Fibroblast of peridontal ligament (primary cell): ENCODE measurements around the gene ZNF407.

Source experiments
- DNase-seq: peaks from one replicate; pipeline ENCODE4 v3.0.0-alpha.2; 2010; ENCODE audit errors: extremely low read depth

The ZNF407 gene

GRCh38 chr18:74626049-74626874 lies 28.6 kb downstream of the ZNF407 start:
- DNase-seq, result no peak

DNA sequence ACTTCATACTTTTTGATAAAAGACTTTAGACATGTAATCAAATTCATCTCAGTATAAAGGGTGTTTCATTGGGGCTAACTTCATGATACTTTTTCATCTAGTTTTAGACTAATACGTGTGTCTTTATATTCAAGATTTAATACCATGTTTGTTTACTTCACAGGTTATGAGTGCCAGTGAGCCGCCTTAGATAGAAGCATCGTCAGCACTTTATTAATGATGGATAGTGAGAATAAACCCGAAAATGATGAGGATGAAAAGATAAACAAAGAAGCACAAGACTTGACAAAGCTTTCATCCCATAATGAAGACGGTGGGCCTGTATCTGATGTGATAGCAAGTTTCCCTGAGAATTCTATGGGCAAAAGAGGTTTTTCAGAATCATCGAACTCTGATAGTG lies 33.1 kb downstream of the ZNF407 start:
- DNase-seq, result no peak

- no peak for DNase-seq
These were observed 33.5 kb downstream of the ZNF407 start for GRCh38 chr18:74631212-74631611.

DNA sequence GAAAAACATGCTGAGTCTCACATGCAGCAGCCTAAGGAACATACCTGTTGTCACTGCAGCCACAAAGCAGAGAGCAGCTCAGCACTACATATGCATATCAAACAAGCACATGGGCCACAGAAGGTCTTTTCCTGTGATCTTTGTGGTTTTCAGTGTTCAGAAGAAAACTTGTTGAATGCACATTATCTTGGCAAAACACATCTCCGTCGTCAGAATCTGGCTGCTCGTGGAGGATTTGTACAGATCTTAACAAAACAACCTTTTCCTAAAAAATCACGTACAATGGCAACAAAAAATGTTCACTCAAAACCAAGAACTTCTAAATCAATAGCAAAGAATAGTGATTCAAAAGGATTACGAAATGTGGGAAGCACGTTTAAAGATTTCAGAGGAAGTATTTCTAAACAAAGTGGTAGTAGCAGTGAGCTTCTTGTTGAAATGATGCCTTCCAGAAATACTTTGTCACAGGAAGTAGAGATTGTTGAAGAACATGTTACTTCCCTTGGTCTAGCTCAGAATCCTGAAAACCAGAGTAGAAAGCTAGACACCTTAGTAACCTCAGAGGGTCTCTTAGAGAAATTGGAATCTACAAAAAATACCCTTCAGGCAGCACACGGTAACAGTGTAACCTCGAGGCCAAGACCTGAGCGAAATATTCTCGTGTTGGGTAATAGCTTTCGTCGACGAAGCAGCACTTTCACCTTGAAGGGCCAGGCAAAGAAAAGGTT lies 34.1 kb downstream of the ZNF407 start:
- peak; percentile 81 for DNase-seq

- no peak for DNase-seq
These were observed 34.6 kb downstream of the ZNF407 start for GRCh38 chr18:74632351-74632679.

GRCh38 chr18:74632856-74633255 lies 35.2 kb downstream of the ZNF407 start:
- no peak for DNase-seq

GRCh38 chr18:74633652-74634352 lies 36.1 kb downstream of the ZNF407 start:
- DNase-seq, result no peak

DNA sequence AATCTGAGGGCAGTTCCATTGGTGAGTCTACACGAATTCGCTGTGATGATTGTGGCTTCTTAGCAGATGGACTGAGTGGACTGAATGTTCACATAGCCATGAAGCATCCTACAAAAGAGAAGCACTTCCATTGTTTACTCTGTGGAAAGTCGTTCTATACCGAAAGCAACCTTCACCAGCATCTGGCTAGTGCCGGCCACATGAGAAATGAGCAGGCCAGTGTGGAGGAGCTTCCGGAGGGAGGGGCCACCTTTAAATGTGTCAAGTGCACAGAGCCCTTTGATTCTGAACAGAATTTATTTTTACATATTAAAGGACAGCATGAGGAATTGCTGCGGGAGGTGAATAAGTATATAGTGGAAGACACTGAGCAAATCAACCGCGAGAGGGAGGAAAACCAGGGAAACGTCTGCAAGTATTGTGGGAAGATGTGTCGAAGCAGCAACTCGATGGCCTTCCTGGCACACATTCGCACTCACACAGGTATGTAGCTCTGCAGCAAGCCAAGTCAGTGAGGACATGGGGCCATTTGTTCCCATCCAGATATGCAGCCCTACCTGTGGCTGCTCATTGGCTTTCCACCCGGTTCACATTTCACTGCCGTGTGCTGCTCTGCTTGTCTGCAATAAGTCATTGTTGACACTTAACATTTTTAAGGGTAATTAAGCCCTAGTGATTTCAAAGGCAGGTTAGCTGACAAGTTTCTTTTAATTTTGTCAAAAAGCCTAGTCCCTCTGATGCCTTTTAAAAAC lies 37.7 kb downstream of the ZNF407 start:
- no peak for DNase-seq

GRCh38 chr18:74637070-74637469 lies 39.4 kb downstream of the ZNF407 start:
- no peak for DNase-seq

DNA sequence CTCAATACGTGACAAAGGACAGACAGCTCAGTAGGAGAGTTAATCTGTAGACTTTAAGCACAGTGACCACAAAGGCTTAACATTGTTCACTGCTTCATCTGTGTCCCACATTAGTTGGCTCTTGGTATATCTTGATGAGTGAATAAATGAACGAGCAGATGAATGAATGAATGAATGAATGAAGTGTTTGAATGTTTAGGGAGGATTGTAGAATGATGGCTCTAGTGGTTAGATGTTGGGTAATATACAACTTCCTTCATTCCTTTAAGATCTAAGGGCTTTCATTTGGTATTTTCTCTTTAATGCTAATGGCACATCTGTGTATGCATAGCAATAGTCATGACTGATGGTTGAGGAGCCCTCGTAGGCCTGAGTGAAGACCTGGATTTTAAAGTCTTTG lies 40.5 kb downstream of the ZNF407 start:
- no peak for DNase-seq

DNA sequence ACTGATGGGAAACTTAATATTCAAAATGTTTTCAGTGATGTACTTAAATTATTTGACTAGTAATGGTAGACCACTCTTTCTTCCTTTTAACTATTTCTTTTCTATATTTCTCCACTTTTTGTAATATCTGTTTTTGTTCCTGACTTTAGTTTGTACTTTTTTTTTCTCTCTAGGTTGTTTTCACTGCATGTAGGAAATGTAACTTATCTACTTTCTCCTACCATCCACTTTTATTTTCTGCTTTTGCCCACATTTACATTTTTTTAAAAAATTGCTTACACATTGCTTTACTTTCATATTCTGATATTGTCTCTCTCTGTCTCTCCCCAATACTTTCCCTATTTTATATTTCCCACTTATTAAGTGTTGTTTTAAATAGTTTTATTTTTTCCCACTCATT lies 47.0 kb downstream of the ZNF407 start:
- DNase-seq, result no peak

DNA sequence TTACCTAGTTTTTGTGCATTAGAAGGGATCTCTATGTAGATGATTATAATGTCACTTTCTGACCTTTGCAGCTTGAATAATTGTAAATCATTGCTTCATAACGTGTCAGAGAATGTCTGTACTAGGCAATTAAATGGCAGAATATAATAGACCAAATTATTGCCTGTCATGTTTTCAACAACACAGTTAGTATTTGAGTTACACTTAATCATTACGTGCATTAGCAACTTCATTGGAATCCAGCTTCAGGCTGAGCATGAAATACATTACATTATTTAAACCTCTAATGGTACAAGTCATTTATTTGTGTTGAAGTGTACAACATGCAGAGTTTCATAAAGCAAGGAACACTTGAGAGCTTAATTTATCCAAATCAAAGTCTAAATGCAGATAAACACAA lies 48.0 kb downstream of the ZNF407 start:
- no peak for DNase-seq

DNA sequence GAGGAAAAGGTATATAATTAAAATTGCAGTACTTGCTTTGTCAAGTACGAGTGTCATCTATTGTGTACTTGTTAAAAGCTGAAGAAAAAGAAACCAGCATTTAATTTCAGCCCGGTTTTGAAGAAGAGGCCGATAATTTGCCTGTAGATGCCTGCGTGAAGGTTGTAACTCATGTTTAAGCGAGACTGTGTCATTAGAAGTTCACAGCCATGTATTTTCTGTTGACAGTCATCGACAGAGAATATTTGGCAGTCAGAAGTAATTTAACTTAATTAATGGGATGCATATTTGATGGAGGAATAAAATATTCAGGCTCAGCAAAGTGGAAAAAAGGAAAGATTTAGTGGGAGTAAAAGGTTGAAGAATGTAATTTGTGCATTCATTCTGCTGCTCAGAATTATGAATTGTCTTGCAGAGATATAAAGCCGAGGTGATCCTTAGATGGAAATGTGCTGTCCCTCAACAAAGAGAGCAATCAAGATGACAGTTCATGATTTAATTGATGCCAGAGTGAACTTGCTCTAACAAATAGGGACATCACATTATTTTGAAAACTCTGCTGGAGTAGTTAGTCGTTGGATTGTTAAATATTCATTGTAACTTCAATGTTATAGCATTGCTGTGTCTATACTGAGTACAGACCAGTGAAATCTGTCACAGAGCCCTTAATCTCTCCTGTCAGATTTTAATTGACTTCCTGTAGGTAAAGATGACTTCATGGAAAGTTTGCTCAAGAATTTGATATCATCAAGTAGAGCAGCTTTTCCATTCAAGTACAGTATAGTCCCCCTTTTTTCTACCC lies 53.9 kb downstream of the ZNF407 start:
- DNase-seq, result no peak

GRCh38 chr18:74652392-74652988 lies 54.8 kb downstream of the ZNF407 start:
- peak; percentile 81 for DNase-seq

DNA sequence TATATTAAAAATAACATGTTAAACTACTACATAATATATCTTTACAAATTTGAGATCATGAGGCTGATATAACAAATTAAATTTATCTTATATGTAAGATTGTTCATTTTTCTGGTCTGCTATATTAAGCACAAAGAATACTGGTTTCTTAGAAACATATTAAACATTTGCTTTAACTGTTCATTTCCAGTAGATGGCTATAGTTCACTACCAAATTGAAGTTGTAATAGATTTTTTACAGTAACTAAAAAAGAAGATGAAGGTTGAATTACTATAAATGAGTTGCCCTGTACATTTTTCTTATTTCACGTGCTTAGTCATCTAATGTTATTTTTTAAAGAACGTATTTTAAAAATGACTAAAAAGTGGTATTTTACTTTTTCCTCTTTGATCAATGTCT lies 57.0 kb downstream of the ZNF407 start:
- DNase-seq, result peak; percentile 74

GRCh38 chr18:74661008-74661407 lies 63.3 kb downstream of the ZNF407 start:
- DNase-seq, result no peak

GRCh38 chr18:74661691-74662090 lies 64.0 kb downstream of the ZNF407 start:
- DNase-seq, result no peak

DNA sequence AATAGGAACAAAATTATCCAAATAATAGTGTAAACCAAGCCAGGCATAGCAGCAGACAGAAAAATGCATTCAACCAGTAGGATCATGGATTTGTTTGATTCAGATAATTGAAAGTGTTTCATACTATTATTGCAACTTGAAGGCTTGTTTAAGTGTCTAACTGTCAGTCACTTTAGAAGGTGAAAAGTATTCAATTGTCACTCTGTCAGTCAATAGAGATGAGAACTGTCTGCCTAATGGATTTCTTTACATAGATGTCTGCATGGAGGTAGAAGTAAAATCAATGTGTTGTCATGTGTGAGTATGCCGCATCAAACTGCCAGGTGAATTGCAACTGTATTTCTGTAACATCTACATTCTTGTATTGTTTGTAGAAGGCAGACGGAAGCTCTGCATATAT lies 65.0 kb downstream of the ZNF407 start:
- no peak for DNase-seq

DNA sequence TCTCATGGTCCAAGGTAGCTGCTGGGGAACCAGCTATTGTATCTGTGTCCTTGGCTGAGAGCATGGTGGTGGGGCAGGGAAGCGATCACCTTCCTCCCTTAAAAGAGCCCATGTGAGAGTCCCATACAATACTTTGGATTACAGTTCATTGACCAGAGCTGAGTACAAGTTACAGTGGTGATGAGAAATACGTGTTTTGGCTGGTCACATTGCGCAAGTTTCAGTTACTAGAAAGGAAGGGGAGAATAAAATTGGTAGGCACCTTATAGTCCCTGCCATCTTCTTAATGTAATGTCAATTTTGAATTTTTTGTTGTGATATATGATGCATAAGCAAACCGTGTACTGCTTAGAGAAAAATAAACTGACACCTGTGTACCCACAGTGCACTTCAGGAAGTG lies 67.7 kb downstream of the ZNF407 start:
- no peak for DNase-seq

GRCh38 chr18:74665905-74666304 lies 68.2 kb downstream of the ZNF407 start:
- no peak for DNase-seq
